H1 (cell line): ENCODE measurements around the gene TACSTD2. TPM values are rescaled to one million over a fixed set of nuclear protein-coding genes. Genes with fewer than 3 reads are reported as not detected.

ENCODE experiments used
- CTCF ChIA-PET: fragments of 300-600 bp; sonication (Branson Sonifier 250); formaldehyde crosslinking; loops from one replicate; lab custom pipeline; 2021; ENCODE audit not compliant: partially characterized antibody; lab: Charles Lee
- POLR2A ChIA-PET: fragments of 300-600 bp; sonication (Branson Sonifier 250); formaldehyde crosslinking; loops from one replicate; lab custom pipeline; 2021; ENCODE audit warnings: inconsistent platforms; ENCODE audit not compliant: partially characterized antibody; lab: Charles Lee
- DNase-seq, 2 experiments: peaks; one replicate each; pipeline versions ENCODE4 v3.0.0 to v3.0.0-alpha.2; 2010 to 2022; ENCODE audit warnings: low spot score in 2 of 2, low read depth in 1 of 2, mixed read lengths in 1 of 2
- FAIRE-seq: peaks from 2 replicates; lab custom pipeline; 2011; peaks lifted over from hg19 to GRCh38; lab: Jason Lieb, UNC
- H2AFZ ChIP-seq: 2 replicates; pipeline ENCODE4 v1.8.1; 2012; ENCODE audit warnings: low read length, inconsistent platforms
- H2AK5ac ChIP-seq: 2 replicates; pipeline ENCODE4 v1.6.1; 2013; ENCODE audit warnings: low read depth, low read length
- H2BK120ac ChIP-seq: replicated peaks from 2 replicates; pipeline ENCODE3; 2013; ENCODE audit warnings: low read depth, low read length, inconsistent platforms
- H2BK12ac ChIP-seq: 2 replicates; pipeline ENCODE4 v1.6.1; 2013; ENCODE audit warnings: low read depth, low read length
- H2BK15ac ChIP-seq: 2 replicates; pipeline ENCODE4 v1.6.1; 2013; ENCODE audit warnings: low read length
- H2BK20ac ChIP-seq: 2 replicates; pipeline ENCODE4 v1.6.1; 2013; ENCODE audit warnings: low read length
- H2BK5ac ChIP-seq: 2 replicates; pipeline ENCODE4 v1.6.1; 2013; ENCODE audit warnings: low read depth, low read length
- H3K14ac ChIP-seq: 2 replicates; pipeline ENCODE4 v1.6.1; 2013; ENCODE audit warnings: inconsistent platforms; ENCODE audit not compliant: insufficient read length
- H3K18ac ChIP-seq: 2 replicates; pipeline ENCODE4 v1.6.1; 2013; ENCODE audit warnings: low read length; ENCODE audit errors: extremely low read depth
- H3K23ac ChIP-seq: 2 replicates; pipeline ENCODE4 v1.6.1; 2013; ENCODE audit warnings: inconsistent platforms; ENCODE audit not compliant: insufficient read length
- H3K23me2 ChIP-seq: 2 replicates; pipeline ENCODE4 v1.6.1; 2013; ENCODE audit warnings: low read depth, low read length
- H3K27ac ChIP-seq: 2 replicates; pipeline ENCODE4 v1.6.1; 2011; ENCODE audit warnings: low read depth, low read length, inconsistent platforms
- H3K27me3 ChIP-seq, 4 experiments: replicated peaks in 1 of 4; 1 replicate in 1 of 4; 2 replicates in 3 of 4; pipeline versions ENCODE4 v1.6.1 to v1.8.1; 2011 to 2013; ENCODE audit warnings: low read length in 3 of 4, mild to moderate bottlenecking in 3 of 4, inconsistent platforms in 2 of 4, mixed read lengths in 2 of 4, moderate library complexity in 1 of 4; ENCODE audit not compliant: control insufficient read depth in 3 of 4, insufficient read depth in 3 of 4; ENCODE audit errors: extremely low read depth in 1 of 4
- H3K36me3 ChIP-seq, 4 experiments: 2 replicates each; pipeline versions ENCODE4 v1.6.1 to v1.8.1; 2011 to 2013; ENCODE audit warnings: mild to moderate bottlenecking in 4 of 4, low read length in 3 of 4, moderate library complexity in 2 of 4, control low read depth in 1 of 4, inconsistent platforms in 1 of 4; ENCODE audit not compliant: insufficient read depth in 4 of 4, control insufficient read depth in 2 of 4
- H3K4ac ChIP-seq: replicated peaks from 2 replicates; pipeline ENCODE3; 2013; ENCODE audit warnings: low read length, low read depth, mixed read lengths, inconsistent platforms; ENCODE audit not compliant: insufficient read length
- H3K4me1 ChIP-seq, 4 experiments: replicated peaks in 1 of 4; 1 replicate in 1 of 4; 2 replicates in 3 of 4; pipeline versions ENCODE4 v1.6.1 to v1.8.1; 2011 to 2013; ENCODE audit warnings: low read length in 3 of 4, inconsistent platforms in 2 of 4, mixed read lengths in 1 of 4; ENCODE audit not compliant: insufficient read depth in 4 of 4, control insufficient read depth in 3 of 4
- H3K4me2 ChIP-seq, 2 experiments: 2 replicates each; pipeline versions ENCODE4 v1.6.1 to v1.8.1; 2011 to 2013; ENCODE audit warnings: low read depth in 2 of 2, low read length in 2 of 2, control low read depth in 1 of 2, inconsistent platforms in 1 of 2, mild to moderate bottlenecking in 1 of 2; ENCODE audit not compliant: insufficient read depth in 1 of 2
- H3K4me3 ChIP-seq, 4 experiments: fragments of 200-600, 300-600 bp in 1 of 4; sonication (generic), shearing (Covaris generic), sonication (Bioruptor Twin) in 1 of 4; 2 replicates each; pipeline versions ENCODE4 v1.5.1 to v1.8.1; 2011 to 2016; ENCODE audit warnings: low read length in 4 of 4, low read depth in 3 of 4, control low read depth in 2 of 4, inconsistent platforms in 2 of 4, mild to moderate bottlenecking in 2 of 4, mixed read lengths in 1 of 4, moderate library complexity in 1 of 4; ENCODE audit not compliant: insufficient read depth in 2 of 4; ENCODE audit errors: extremely low read depth in 1 of 4
- H3K56ac ChIP-seq: replicated peaks from 2 replicates; pipeline ENCODE3; 2013; ENCODE audit warnings: low read depth, mild to moderate bottlenecking, mixed read lengths, low read length, inconsistent platforms; ENCODE audit not compliant: insufficient read length
- H3K79me1 ChIP-seq: 2 replicates; pipeline ENCODE4 v1.6.1; 2013; ENCODE audit warnings: low read depth, low read length, control low read depth
- H3K79me2 ChIP-seq, 2 experiments: 2 replicates each; pipeline versions ENCODE4 v1.6.1 to v1.8.1; 2012 to 2013; ENCODE audit warnings: low read length in 2 of 2, mild to moderate bottlenecking in 2 of 2, inconsistent platforms in 1 of 2; ENCODE audit not compliant: insufficient read depth in 2 of 2, control insufficient read depth in 1 of 2
- H3K9ac ChIP-seq, 4 experiments: replicated peaks in 1 of 4; 1 replicate in 1 of 4; 2 replicates in 3 of 4; pipeline versions ENCODE4 v1.6.1 to v1.8.1; 2011 to 2013; ENCODE audit warnings: low read depth in 3 of 4, low read length in 3 of 4, control low read depth in 2 of 4, mild to moderate bottlenecking in 2 of 4, moderate library complexity in 2 of 4, inconsistent platforms in 1 of 4; ENCODE audit errors: extremely low read depth in 1 of 4
- H3K9me3 ChIP-seq, 2 experiments: 2 replicates each; pipeline versions ENCODE4 v1.6.1 to v1.8.1; 2012 to 2013; ENCODE audit warnings: mild to moderate bottlenecking in 2 of 2, moderate library complexity in 2 of 2, control low read depth in 1 of 2, inconsistent platforms in 1 of 2, low read depth in 1 of 2, low read length in 1 of 2, mixed read lengths in 1 of 2; ENCODE audit not compliant: insufficient read depth in 2 of 2
- H4K20me1 ChIP-seq, 2 experiments: replicated peaks in 1 of 2; 2 replicates each; pipeline versions ENCODE3 to v1.8.1; 2011 to 2013; ENCODE audit warnings: inconsistent platforms in 2 of 2, low read length in 2 of 2, mild to moderate bottlenecking in 1 of 2; ENCODE audit not compliant: insufficient read depth in 2 of 2, control insufficient read depth in 1 of 2
- H4K5ac ChIP-seq: 2 replicates; pipeline ENCODE4 v1.6.1; 2013; ENCODE audit warnings: low read length, low read depth, mixed read lengths, inconsistent platforms; ENCODE audit not compliant: insufficient read length
- H4K8ac ChIP-seq: 2 replicates; pipeline ENCODE4 v1.8.0; 2013; ENCODE audit warnings: mild to moderate bottlenecking, moderate library complexity, low read length, inconsistent platforms; ENCODE audit not compliant: insufficient read depth; ENCODE audit errors: extremely low read depth
- H4K91ac ChIP-seq: replicated peaks from 2 replicates; pipeline ENCODE3; 2013; ENCODE audit warnings: low read length, mixed read lengths, inconsistent platforms; ENCODE audit not compliant: insufficient read length
- USF2 ChIP-seq: IDR thresholded peaks from 2 replicates; pipeline ENCODE4 v1.6.1; 2011; ENCODE audit warnings: low read length, improper control_type of control experiment
- WGBS, 2 experiments: shearing (Covaris generic) in 1 of 2; methylation state at CpG; one replicate each; pipeline versions ENCODE4 v1.1.6 to v1.1.7; 2013 to 2015; ENCODE audit warnings: low lambda C conversion rate in 2 of 2, mixed read lengths in 2 of 2, inconsistent platforms in 1 of 2, low coverage in 1 of 2, missing lambda C conversion rate in 1 of 2; ENCODE audit not compliant: insufficient replicate concordance in 2 of 2, insufficient coverage in 1 of 2, insufficient read length in 1 of 2; ENCODE audit errors: extremely low coverage in 1 of 2, missing lambda C conversion rate in 1 of 2; 5-methylcytosine and 5-hydroxymethylcytosine counted together
- polyA plus RNA-seq, 7 experiments: library from polyadenylated mRNA; depleted of rRNA in 3 of 7; stranded (reverse) in 5 of 7; unstranded in 2 of 7; fragments of >200 nt in 5 of 7; fragments of 200-250 nt in 2 of 7; gene quantifications; 1 replicate in 5 of 7; 2 replicates in 1 of 7; 4 replicates in 1 of 7; pipeline versions ENCODE4 v1.2.1 to v1.2.3, GENCODE V29; 2011 to 2013; ENCODE audit warnings: missing spikeins in 2 of 7, mixed read lengths in 2 of 7
- total RNA-seq: library from RNA; stranded (reverse); fragmentation: NEBNext Ultra II Directional; extraction: Animal tissue kit (Norgen Biotek cat#: 25700); gene quantifications from 2 replicates; pipeline ENCODE4 v1.2.1, GENCODE V29; 2021

TACSTD2 gene
- total and polyA plus RNA-seq, 2 of the 8 experiments (the other 6 are each of a cell fraction or from before 2014, with no cell fraction given) = 0.76 to 0.85 TPM

- Histone ChIP-seq H3K79me1 (no peaks in the 10 kb centered on the region), H2BK5ac (no peak overlapping the region), H4K20me1 (no peaks in the 10 kb centered on the region), H2BK12ac (no peak overlapping the region), H3K79me2 (no peaks in the 10 kb centered on the region), H2BK20ac (no peak overlapping the region), H3K9me3 (peaks cover 0 to 4% of the 10 kb centered on the region in 2 experiments; a peak in 1 of 4 replicates), H3K4ac (no peak overlapping the region), H3K27ac (no peak overlapping the region), H3K27me3 (no peaks in the 10 kb centered on the region), H3K23me2 (no peaks in the 10 kb centered on the region), H3K14ac (no peak overlapping the region), H3K9ac (no peak overlapping the region), H4K91ac (no peak overlapping the region), H2BK120ac (no peak overlapping the region), H3K4me2 (no peak overlapping the region), H3K23ac (no peak overlapping the region), H2BK15ac (no peak overlapping the region), H2AK5ac (no peak overlapping the region), H3K36me3 (no peaks in the 10 kb centered on the region), H3K18ac (no peak overlapping the region), H2AFZ (no peak overlapping the region), H4K5ac (no peak overlapping the region), H4K8ac (no peak overlapping the region), H3K56ac (no peak overlapping the region), H3K4me1 (peaks cover 0 to 11% (median 3%) of the 10 kb centered on the region in 4 experiments; a peak in 5 of 7 replicates), H3K4me3 (no peak overlapping the region)
- POLR2A ChIA-PET = no interaction called here
- 88% methylated on average over 3 of the region's 3 CpGs; no CpG with 5 or more reads in 1 of the 2 experiments for whole genome bisulfite sequencing, 2 experiments
- CTCF ChIA-PET = interaction anchor here (1.0 to 1.3 kb wide), 2 partner anchors 16 to 22 kb away, joined by 3 to 4 read pairs; no protein-coding TSS in a partner anchor
- no peak for FAIRE-seq
- no peak for TF ChIP-seq USF2
- DNase-seq = no peak
Measured at GRCh38 chr1:58621391-58621790, 44.3 kb upstream of the TACSTD2 start.
